ENCODE measurements around the gene RAP1GAP2.

DNA sequence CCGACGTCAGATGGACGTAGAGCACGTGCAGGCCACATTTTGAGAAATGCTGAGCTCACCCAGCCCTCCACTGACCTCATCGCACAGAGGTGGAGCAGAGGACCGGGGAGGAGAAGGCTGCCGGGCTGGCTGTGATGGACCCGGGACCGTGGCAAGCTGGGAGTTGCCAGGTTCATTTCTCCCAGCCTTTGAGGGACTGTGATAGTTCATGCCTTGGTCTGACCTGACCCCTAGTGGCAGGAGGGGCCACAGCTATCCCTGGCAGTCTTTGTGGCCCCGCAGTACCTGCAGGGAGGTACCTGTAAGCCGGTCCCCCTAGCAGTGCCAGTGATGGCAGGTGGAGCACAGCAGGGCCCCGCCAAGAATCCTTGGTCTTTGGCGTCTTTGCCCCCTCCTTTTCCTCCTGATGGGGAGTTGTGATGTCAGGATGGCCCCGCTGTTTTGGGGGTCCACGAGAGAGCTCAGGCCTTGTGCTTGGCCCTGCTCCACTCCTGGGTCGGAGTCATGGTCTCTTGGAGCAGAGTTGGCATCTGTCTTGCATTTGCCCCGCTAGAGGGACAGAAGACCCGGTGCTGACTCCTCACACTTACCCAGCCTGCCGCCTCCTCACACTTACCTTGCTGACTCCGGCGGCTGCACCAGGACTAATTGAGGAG lies 216.8 kb downstream of the RAP1GAP2 start:
- TF ChIP-seq CTCF (IDR thresholded peaks at IDR 0.05) (peak; percentile 80 to 91 (median 86)), EP300 (IDR thresholded peaks at IDR 0.05) (no peak)
